ENCODE results near the gene PPIE. TPM values are rescaled to one million over a fixed set of nuclear protein-coding genes. Genes with fewer than 3 reads are reported as not detected.
"Not testable (repeated sequence)": the region's sequence is repeated elsewhere in the genome, so short reads cannot be mapped to it uniquely, and the experiment has no call there.

Gene PPIE
- total RNA-seq, 1 donor: 31.1 TPM

GRCh38 chr1:39776400-39776713, 37.7 kb downstream of the PPIE start:
- no peak for TF ChIP-seq CTCF (IDR thresholded peaks at IDR 0.05; ENCODE audit: insufficient read depth, low read depth, low read length)
- no peak overlapping the region for H3K4me3 ChIP-seq (ENCODE audit: low read depth, low read length)
- DNase-seq (ENCODE audit: low read depth): no peak

GRCh38 chr1:39776886-39777285, 38.2 kb downstream of the PPIE start:
- no peak overlapping the region for H3K4me3 ChIP-seq (ENCODE audit: low read depth, low read length)
- no peak for TF ChIP-seq CTCF (IDR thresholded peaks at IDR 0.05; ENCODE audit: insufficient read depth, low read depth, low read length)
- no peak for DNase-seq (ENCODE audit: low read depth)

DNA sequence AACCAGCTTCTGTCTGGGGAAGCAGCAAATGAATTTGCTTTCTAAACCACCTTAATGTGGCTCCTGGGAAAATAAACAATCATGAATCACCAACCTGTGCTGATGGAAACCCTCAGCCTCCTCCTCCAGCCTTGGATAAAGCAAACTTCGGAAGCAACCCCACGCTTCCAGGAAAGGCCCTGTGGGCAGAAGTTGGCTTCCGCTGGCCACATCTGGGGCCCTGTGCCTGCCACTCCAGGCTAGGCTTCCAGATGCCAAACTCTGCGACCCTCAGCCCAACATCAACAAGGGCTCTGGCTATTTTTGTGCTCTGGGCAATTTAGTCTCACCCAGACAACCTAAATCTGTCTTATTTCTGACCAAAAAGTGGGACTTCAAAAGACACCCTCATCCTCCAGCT, 38.6 kb downstream of the PPIE start:
- DNase-seq (ENCODE audit: low read depth): no peak
- TF ChIP-seq CTCF (IDR thresholded peaks at IDR 0.05; ENCODE audit: insufficient read depth, low read depth, low read length): no peak
- H3K4me3 ChIP-seq (ENCODE audit: low read depth, low read length): no peak overlapping the region

DNA sequence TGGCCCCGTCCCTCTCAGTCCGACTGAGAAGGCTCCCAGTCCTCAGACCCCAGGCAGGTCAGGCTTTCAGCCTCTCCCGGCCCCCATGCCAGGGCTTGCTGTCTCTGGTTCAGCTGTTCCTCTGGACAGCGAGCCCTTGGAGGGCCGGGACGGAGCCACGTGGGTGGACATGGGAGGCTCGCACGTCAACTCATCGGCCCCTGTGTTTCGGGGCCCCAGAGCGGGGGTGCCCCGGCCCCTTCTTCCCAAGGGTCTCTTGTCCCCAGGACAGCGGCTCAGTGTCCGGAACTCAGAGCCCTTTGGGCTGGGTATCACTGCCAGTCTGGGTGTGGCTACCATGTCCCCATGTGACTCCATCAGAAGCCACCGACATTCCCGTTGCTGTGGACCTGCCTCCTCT, 39.2 kb downstream of the PPIE start:
- not testable (repeated sequence) for DNase-seq (ENCODE audit: low read depth)

DNA sequence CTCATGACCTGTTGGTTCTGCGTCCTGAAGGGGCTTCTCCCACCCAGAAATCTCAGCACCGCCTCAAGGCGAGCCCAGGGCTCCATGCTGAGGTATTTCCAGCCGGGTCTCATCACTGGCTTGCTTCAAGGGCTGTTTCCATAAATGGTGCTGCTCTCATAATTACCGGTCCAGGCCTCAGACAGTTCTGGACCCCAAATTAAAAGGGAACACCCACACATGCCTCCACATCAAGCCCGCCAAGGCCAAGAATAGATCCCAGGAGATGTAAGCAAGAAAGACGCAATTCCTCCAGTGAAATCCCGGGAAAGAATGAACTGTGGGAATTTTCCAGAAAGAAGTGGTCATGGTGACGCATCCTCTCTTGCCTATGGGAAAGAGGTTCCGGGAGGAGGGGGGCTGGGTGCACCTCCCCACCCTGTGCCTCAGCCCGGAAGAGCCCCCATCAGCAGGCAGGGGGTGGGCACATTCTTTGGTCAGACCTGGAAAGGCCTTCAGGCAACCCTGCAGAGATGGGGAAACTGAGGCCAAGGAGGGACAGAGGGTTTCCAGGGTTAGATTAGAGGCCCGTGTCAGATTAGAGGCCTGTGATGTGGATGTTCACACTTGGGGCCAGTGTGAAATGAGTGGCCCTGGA, 39.9 kb downstream of the PPIE start:
- not testable (repeated sequence) for DNase-seq (ENCODE audit: low read depth)

More for the DNA sequence above, 39.2 kb downstream of the PPIE start:
- not testable (repeated sequence) for H3K4me3 ChIP-seq (ENCODE audit: low read depth, low read length)

GRCh38 chr1:39779137-39779536, 40.5 kb downstream of the PPIE start:
- no peak for TF ChIP-seq CTCF (IDR thresholded peaks at IDR 0.05; ENCODE audit: insufficient read depth, low read depth, low read length)
- H3K4me3 ChIP-seq (ENCODE audit: low read depth, low read length): no peak overlapping the region
- no peak for DNase-seq (ENCODE audit: low read depth)

More for the DNA sequence above, 39.9 kb downstream of the PPIE start:
- H3K4me3 ChIP-seq (ENCODE audit: low read depth, low read length): not testable (repeated sequence)

GRCh38 chr1:39779821-39780220, 41.1 kb downstream of the PPIE start:
- H3K4me3 ChIP-seq (ENCODE audit: low read depth, low read length): no peak overlapping the region
- TF ChIP-seq CTCF (IDR thresholded peaks at IDR 0.05; ENCODE audit: insufficient read depth, low read depth, low read length): no peak
- no peak for DNase-seq (ENCODE audit: low read depth)

- DNase-seq (ENCODE audit: low read depth): no peak
- TF ChIP-seq CTCF (IDR thresholded peaks at IDR 0.05; ENCODE audit: insufficient read depth, low read depth, low read length): no peak
- no peak overlapping the region for H3K4me3 ChIP-seq (ENCODE audit: low read depth, low read length)
These were observed 42.6 kb downstream of the PPIE start for GRCh38 chr1:39781349-39781715.
